GM12878 (cell line): Measurements from ENCODE around the gene MCRIP2. TPM values are rescaled to one million over a fixed set of nuclear protein-coding genes. Genes with fewer than 3 reads are reported as not detected.

ENCODE experiments used
- ATF2 ChIP-seq: IDR thresholded peaks from 2 replicates; pipeline ENCODE4 v1.6.1; 2012; ENCODE audit warnings: low read length, inconsistent platforms
- BACH1 ChIP-seq: fragments of 450-650 bp; IDR thresholded peaks from 2 replicates; pipeline ENCODE4 v1.6.1; 2017; ENCODE audit warnings: mild to moderate bottlenecking, borderline replicate concordance
- CBX3 ChIP-seq: fragments of 200-600 bp; sonication (generic); IDR thresholded peaks from 2 replicates; pipeline ENCODE4 v1.6.1; 2016; ENCODE audit warnings: low read depth, borderline replicate concordance
- CEBPB ChIP-seq, 2 experiments: fragments of 150-350 bp in 1 of 2; IDR thresholded peaks; 2 replicates each; pipeline ENCODE4 v1.6.1; 2012 to 2014; ENCODE audit warnings: low read depth in 2 of 2, low read length in 2 of 2, borderline replicate concordance in 1 of 2, inconsistent platforms in 1 of 2
- CEBPZ ChIP-seq: fragments of 150-350 bp; IDR thresholded peaks from 2 replicates; pipeline ENCODE4 v1.6.1; 2016; ENCODE audit warnings: low read depth, low read length
- CREM ChIP-seq: IDR thresholded peaks from 2 replicates; pipeline ENCODE4 v1.6.1; 2014; ENCODE audit warnings: antibody characterized with exemption, low read depth
- E2F4 ChIP-seq: IDR thresholded peaks from 2 replicates; pipeline ENCODE4 v1.6.1; 2012; ENCODE audit warnings: low read depth, low read length, improper control_type of control experiment
- E4F1 ChIP-seq: fragments of 450-650 bp; IDR thresholded peaks from 2 replicates; pipeline ENCODE4 v1.6.1; 2018; ENCODE audit warnings: borderline replicate concordance, mild to moderate bottlenecking; ENCODE audit not compliant: partially characterized antibody
- EZH2 ChIP-seq: IDR thresholded peaks from 2 replicates; pipeline ENCODE4 v1.6.1; 2012; ENCODE audit warnings: low read depth, mild to moderate bottlenecking, control low read depth, inconsistent platforms, low read length, borderline replicate concordance; ENCODE audit not compliant: control insufficient read depth
- PAX8 ChIP-seq: fragments of 450-650 bp; IDR thresholded peaks from 2 replicates; pipeline ENCODE4 v1.6.1; 2017; ENCODE audit warnings: mild to moderate bottlenecking, moderate library complexity
- SIN3A ChIP-seq: IDR thresholded peaks from 2 replicates; pipeline ENCODE4 v1.6.1; 2012; ENCODE audit warnings: low read depth, low read length, improper control_type of control experiment
- SMAD1 ChIP-seq: fragments of 450-650 bp; IDR thresholded peaks from 2 replicates; pipeline ENCODE4 v1.6.1; 2018; ENCODE audit warnings: mild to moderate bottlenecking, low read depth; ENCODE audit not compliant: partially characterized antibody
- SREBF1 ChIP-seq: IDR thresholded peaks from 2 replicates; pipeline ENCODE4 v1.6.1; 2012; ENCODE audit warnings: mild to moderate bottlenecking, low read length
- SRF ChIP-seq, 2 experiments: IDR thresholded peaks; 2 replicates each; pipeline ENCODE4 v1.6.1; 2011; ENCODE audit warnings: low read depth in 2 of 2, low read length in 2 of 2, mild to moderate bottlenecking in 1 of 2, moderate library complexity in 1 of 2
- WRNIP1 ChIP-seq: IDR thresholded peaks from 2 replicates; pipeline ENCODE4 v1.6.1; 2011; ENCODE audit warnings: low read depth, low read length, improper control_type of control experiment, borderline replicate concordance
- YY1 ChIP-seq: IDR thresholded peaks from 2 replicates; pipeline ENCODE4 v1.6.1; 2011; ENCODE audit warnings: low read depth, mild to moderate bottlenecking, low read length
- ZNF24 ChIP-seq: fragments of 450-650 bp; IDR thresholded peaks from 2 replicates; pipeline ENCODE4 v1.6.1; 2017; ENCODE audit warnings: antibody characterized with exemption, mild to moderate bottlenecking
- polyA plus RNA-seq, 11 experiments: library from polyadenylated mRNA; depleted of rRNA in 4 of 11; unstranded in 6 of 11; stranded (reverse) in 5 of 11; fragments of >200 nt; fragmentation: Nextera tagmentation in 4 of 11; fragmentation: Illumina TruSeq in 1 of 11; extraction: Ambion mirVana in 4 of 11; extraction: Trizol in 1 of 11; gene quantifications; 1 replicate in 1 of 11; 2 replicates in 10 of 11; pipeline versions ENCODE4 v1.2.1 to v1.2.3, GENCODE V29; 2011 to 2016; ENCODE audit warnings: inconsistent platforms in 2 of 11, missing spikeins in 2 of 11, low read depth in 1 of 11
- total RNA-seq, 4 experiments: library from RNA; depleted of rRNA in 3 of 4; stranded (reverse); fragments of >200 nt in 3 of 4; fragmentation: Illumina TruSeq in 1 of 4; extraction: Trizol in 1 of 4; gene quantifications; 2 replicates each; pipeline versions ENCODE4 v1.2.1 to v1.2.3, GENCODE V29; 2013 to 2021

Gene MCRIP2
- total and polyA plus RNA-seq, 10 of the 15 experiments (the other 5 are each of a cell fraction or from before 2014, with no cell fraction given): 0.19 to 93.1 (median 57.9) TPM

GRCh38 chr16:679814-680624, 38.4 kb downstream of the MCRIP2 start, which contains the start of gene STUB1 (continued):
- TF ChIP-seq ATF2 (no peak), CBX3 (no peak), CEBPZ (no peak), ZNF24 (no peak), E2F4 (no peak), SREBF1 (no peak), CREM (no peak), PAX8 (no peak), SMAD1 (no peak), WRNIP1 (no peak), CEBPB (IDR thresholded peaks at IDR 0.05; ENCODE audit: borderline replicate concordance in 1 of 2, low read depth in 2 of 2, low read length in 2 of 2) (no peak), EZH2 (no peak), SRF (IDR thresholded peaks at IDR 0.05; ENCODE audit: low read depth in 2 of 2, low read length in 2 of 2) (no peak), YY1 (peak; percentile 47; the same call in 1 of the 2 replicates), BACH1 (peak; percentile 91), E4F1 (no peak), SIN3A (no peak)
